GM12873 (cell line): ENCODE results near the gene WDFY2.
A peak's percentile ranks its signal among the peaks of the same experiment; 100 is the strongest.

Source experiments
- TF ChIP-seq, protein P1 (sequence below): IDR thresholded peaks from 2 replicates; pipeline ENCODE4 v1.5.1; 2012; ENCODE audit warnings: low read depth, mild to moderate bottlenecking, moderate library complexity, low read length, control low read depth; ENCODE audit not compliant: insufficient read depth; ENCODE audit errors: missing control alignments

The WDFY2 gene

DNA sequence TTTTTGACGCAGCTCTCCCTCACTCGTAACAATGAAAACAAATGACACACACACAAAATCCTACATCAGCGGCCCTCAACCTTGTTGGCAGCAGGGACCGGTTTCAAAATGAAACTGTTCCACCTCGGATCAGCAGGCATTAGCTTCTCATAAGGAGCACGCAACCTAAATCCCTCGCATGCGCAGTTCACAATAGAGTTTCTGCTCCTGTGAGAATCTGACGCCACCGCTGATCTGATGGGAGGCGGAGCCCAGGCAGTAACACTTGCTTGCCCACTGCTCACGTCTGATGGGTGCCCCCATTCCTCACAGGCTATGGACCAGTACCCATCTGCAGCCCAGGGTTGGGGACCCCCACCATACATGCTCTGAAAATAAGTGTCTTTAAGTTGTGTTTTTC is 176.3 kb downstream of the WDFY2 start:
- TF ChIP-seq, protein P1, sequence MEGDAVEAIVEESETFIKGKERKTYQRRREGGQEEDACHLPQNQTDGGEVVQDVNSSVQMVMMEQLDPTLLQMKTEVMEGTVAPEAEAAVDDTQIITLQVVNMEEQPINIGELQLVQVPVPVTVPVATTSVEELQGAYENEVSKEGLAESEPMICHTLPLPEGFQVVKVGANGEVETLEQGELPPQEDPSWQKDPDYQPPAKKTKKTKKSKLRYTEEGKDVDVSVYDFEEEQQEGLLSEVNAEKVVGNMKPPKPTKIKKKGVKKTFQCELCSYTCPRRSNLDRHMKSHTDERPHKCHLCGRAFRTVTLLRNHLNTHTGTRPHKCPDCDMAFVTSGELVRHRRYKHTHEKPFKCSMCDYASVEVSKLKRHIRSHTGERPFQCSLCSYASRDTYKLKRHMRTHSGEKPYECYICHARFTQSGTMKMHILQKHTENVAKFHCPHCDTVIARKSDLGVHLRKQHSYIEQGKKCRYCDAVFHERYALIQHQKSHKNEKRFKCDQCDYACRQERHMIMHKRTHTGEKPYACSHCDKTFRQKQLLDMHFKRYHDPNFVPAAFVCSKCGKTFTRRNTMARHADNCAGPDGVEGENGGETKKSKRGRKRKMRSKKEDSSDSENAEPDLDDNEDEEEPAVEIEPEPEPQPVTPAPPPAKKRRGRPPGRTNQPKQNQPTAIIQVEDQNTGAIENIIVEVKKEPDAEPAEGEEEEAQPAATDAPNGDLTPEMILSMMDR = no peak

DNA sequence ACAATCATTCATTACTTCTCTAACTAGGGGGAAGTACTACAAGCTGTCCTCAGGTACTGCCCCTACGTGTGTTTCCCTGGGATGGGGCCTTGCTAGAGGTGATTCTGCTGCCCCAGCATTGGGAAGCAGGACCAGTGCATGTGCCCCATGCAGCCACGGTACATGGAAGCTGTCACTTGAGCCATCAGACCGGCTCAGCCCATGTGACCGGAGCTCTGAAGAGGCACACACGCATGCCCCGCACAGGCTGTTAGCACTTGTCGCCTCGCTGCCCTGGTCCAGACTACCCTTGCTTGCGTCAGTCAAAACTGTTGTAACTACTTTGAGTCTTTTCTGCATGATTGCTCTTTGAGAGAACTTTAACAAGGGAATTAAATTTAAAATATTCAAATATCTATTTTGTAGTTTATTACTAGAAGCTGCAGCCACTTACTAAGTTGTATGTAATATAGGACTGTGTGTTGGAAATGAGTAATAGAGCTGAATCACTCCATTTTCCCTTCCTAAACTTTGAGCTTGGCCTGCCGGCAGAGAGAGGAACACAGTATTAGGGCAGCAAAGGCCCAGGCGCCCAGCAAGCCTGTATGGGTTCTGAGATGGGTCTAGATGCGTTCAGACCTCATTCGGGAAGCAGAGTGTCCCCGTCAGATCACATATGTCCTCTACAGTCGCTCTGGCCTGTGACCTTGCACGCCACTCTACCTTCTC is 177.5 kb downstream of the WDFY2 start:
- TF ChIP-seq, protein P1 = no peak

DNA sequence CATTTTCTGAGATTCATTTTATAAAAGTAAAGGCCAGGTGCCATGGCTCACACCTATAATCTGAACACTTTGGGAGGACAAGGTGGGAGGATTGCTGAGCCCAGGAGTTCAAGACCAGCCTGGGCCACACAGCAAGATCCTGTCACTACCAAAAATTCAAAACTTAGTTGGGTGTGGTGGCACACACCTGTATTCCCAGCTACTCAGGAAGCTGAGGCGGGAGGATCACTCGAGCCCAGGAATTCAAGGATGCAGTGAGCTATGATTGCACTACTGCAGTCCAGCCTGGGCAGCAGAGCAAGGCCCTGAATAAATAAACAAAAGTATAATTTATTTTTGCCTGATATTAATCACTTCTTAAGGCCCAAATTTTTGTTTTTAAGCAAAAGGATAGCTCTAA is 179.2 kb downstream of the WDFY2 start:
- TF ChIP-seq, protein P1 = no peak

DNA sequence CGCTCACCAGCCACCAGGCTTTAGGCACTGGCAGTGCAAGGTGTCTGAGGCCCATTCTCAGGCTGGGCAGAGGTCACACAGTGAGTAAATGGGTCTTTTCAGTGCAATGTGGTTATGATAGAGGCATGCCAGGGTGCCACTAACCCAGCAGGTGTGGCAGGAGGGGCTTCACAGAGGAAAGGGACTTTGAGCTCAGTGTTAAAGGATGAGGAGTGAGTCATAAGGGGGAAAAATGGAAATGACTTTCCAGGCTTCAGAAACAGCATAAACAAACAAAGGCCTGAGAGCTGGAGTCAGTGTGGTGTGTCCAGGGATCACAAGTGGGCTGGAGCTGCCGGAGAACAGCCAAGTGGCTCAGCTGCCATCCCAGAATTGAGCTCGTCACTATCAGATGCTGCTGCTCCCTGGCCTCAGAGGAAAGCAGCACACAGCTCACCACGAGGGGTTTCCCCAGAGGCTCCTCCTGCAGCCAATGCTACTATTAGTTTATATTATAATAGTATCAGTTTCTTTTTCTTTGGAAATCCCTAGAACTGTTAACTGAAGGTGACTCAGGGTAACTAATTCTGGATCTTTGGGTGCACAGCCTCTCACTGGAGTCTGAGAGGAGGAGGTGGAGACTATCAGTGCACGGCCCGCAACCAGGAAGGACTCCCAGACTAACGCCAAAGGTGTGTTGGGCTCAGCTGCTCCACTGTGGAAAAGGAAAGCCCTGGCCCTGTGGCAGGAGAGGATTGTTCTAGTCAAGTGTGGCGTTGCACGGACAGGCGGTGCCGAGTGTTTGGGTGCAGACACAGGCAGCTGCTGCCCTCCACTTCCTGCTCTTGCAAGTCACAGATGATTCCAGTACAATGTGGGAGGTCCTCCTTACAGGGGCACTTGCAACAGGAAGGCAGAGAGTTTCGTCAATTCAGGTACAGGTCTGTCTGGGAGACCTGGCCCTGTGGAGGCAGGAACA is 180.2 kb downstream of the WDFY2 start:
- TF ChIP-seq, protein P1 = no peak

DNA sequence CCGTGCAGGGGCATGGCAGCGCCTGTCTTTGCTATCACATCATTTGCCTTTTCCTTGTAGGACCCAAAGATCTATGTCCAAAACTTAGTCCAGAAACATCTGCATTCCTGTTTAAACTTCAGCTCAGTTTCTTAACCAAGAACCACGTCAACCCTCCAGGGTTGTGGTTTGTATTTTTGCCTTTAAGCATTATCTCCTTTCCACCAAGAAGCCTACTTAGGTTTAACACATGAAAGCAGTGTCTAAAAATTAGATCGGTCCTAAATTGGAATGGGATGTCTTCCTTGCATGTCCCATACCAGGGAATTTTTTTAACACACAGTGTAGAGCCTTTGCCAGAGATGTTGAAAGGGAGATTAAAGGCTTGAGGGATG is 180.9 kb downstream of the WDFY2 start:
- TF ChIP-seq, protein P1 = no peak

DNA sequence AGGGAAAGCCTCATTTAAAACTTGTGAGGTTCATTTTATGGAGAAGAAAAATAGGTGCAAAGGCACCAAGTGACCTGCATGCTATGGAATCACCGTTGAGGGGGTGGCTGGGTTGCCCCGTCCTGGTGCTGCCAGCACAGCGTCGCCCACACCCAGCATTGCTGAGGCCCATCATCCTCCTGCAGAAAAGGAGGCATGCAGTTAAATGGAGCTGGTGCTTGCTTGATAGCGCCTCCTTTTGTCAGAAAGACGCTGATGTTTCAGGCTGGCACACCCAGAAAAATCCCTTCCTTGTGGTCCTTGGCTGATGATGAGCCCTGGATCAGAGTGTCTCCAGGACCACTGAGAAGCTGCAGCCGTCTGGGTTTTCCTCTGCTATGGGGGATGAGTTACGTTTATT is 182.8 kb downstream of the WDFY2 start:
- TF ChIP-seq, protein P1 = peak; percentile 20

DNA sequence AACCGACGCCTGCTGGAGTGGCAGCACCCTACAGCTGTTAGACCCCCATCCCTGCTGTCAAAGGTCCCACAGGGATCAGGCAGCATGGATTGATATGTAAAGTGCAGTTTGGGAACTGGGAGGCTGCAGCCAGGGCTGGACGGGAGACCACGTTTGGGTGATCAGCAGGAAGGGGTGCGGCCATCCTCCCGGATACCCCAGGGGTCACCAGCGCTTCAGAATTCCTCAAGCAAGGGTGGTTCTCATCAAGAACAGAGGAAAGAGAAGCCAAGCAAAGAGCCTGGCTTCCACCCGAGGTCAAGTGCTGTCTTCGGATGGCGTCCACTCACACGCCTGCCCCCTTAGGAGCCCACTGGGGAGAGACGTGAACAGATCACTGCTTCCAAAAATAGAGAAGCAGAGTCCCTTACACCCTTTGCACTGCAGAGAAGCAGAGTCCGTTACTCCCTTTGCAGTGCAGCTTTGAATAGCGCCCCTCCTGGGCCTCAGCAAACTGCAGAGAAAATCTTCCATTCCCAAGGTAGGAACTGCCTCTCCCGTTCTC is 184.2 kb downstream of the WDFY2 start:
- TF ChIP-seq, protein P1 = peak; percentile 6
